ENCODE results near the gene TNFRSF8.

TNFRSF8 gene

DNA sequence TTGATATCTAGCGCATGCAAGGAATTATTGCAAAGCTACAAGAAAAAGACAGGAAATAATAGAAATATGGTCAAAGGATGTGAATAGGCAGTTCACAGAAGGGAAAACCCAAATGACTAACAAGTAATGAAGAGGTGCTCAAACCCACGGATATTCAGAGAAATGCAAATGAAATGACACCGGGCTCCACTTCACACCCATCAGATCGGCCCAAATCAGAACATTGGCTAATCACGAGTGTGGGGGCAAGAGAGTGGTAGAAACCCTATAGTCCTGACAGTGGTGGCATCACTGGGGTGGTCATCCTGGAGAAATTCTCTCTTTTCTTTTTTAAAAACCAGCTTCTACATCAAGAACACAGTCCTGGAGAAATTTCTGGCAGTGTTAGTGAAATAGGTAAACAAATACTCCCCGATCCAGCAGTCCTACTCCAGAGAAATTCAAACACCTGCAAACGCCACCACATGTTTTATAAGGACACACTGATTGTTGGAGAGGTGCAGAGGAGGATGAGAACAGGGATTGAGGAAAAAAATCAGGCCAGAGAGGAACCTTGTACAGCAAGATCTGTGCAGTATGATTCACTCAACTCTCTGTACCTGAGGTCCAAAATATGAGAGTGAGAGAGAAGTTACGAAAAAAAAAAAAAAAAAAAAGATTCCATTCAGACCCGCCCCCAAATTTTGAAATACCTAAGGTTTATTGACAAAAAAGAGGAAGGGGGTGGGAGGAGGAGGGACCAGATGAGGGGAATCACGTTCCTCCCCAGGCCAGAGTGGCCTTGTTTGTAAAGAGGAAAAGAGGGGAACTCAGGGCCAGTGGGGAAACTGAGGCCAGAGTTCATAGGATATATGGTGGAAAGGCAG is 94.5 kb downstream of the TNFRSF8 start:
- no peaks in the 10 kb centered on the region for H3K36me3 ChIP-seq (ENCODE audit: control insufficient read depth in 2 of 2, insufficient read depth in 2 of 2, low read length in 2 of 2)
- no peaks in the 10 kb centered on the region for H3K9me3 ChIP-seq (ENCODE audit: control insufficient read depth in 2 of 2, low read length in 2 of 2)
- H3K27me3 ChIP-seq (ENCODE audit: control insufficient read depth in 2 of 2, insufficient read depth in 2 of 2, low read length in 2 of 2): no peaks in the 10 kb centered on the region
- H3K27ac ChIP-seq (ENCODE audit: low read depth in 2 of 2, low read length in 2 of 2): peak overlapping the region in 1 of 2 donors; percentile 16
- H3K4me3 ChIP-seq (ENCODE audit: low read length in 2 of 2): no peak overlapping the region
- H3K9ac ChIP-seq (ENCODE audit: low read depth in 1 of 2, low read length in 2 of 2): no peak overlapping the region
- peaks cover 27 to 29% of the 10 kb centered on the region in 2 donors for H3K4me1 ChIP-seq (ENCODE audit: control insufficient read depth in 2 of 2, insufficient read depth in 2 of 2, low read length in 2 of 2)

DNA sequence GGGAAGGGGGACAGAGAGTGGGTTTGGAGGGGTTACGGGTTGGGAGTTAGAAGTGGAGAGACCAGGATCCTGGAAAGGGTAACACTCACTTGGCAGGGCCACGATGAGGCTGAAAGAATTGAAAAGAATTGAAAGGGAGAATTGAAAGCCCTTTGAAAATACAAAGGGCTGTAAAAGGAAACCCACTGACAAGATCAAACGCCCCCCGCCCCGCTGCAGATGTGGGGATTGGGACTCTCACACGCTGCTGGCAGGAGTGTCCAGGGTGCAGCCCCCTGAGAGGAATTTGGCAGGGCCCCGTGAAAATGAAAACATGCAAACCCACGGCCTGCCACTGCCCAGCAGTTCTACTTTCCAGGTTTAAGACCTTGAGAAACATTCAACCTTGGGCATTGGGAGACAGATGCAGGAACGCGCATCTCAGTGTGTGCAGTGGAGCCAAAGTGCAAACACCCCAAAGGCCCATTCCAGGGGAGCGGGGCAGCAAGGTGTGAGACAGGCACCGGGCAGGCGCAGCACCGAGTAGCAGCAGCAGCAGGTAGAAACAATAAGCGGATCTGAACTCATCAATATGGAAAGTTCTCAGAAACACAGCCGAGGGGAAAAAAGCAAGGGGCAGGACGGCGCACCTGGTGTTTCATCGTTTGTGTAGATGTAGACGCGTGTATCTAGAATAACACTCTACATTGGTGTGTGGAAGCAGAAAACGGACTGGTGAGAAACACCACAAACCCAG is 95.4 kb downstream of the TNFRSF8 start:
- peaks cover 26 to 27% of the 10 kb centered on the region in 2 donors for H3K4me1 ChIP-seq (ENCODE audit: control insufficient read depth in 2 of 2, insufficient read depth in 2 of 2, low read length in 2 of 2)
- no peaks in the 10 kb centered on the region for H3K27me3 ChIP-seq (ENCODE audit: control insufficient read depth in 2 of 2, insufficient read depth in 2 of 2, low read length in 2 of 2)
- H3K27ac ChIP-seq (ENCODE audit: low read depth in 2 of 2, low read length in 2 of 2): peak overlapping the region in 1 of 2 donors; percentile 16
- H3K4me3 ChIP-seq (ENCODE audit: low read length in 2 of 2): no peak overlapping the region
- H3K9ac ChIP-seq (ENCODE audit: low read depth in 1 of 2, low read length in 2 of 2): no peak overlapping the region
- H3K36me3 ChIP-seq (ENCODE audit: control insufficient read depth in 2 of 2, insufficient read depth in 2 of 2, low read length in 2 of 2): no peaks in the 10 kb centered on the region
- H3K9me3 ChIP-seq (ENCODE audit: control insufficient read depth in 2 of 2, low read length in 2 of 2): no peaks in the 10 kb centered on the region

DNA sequence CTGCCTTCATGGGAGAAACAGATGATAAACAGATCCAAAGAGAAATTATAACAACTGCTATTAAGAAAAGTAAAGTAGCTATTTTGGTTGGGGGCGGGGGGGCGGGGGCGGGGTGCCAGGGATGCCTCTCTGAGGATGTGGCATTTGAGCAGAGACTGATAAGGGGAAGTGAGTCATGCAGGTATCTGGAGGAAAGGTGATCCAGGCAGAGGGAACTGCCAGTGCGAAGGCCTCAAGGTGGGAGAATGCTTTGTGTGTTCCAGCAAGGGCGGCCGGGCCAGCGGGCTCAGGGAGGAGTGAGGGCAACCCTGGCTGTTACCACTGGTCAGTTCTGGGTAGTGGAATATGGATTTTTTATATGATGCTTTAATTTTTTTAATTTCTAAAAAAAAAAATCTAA is 96.7 kb downstream of the TNFRSF8 start:
- no peaks in the 10 kb centered on the region for H3K9me3 ChIP-seq (ENCODE audit: control insufficient read depth in 2 of 2, low read length in 2 of 2)
- H3K4me3 ChIP-seq (ENCODE audit: low read length in 2 of 2): no peak overlapping the region
- H3K27ac ChIP-seq (ENCODE audit: low read depth in 2 of 2, low read length in 2 of 2): no peak overlapping the region
- no peaks in the 10 kb centered on the region for H3K27me3 ChIP-seq (ENCODE audit: control insufficient read depth in 2 of 2, insufficient read depth in 2 of 2, low read length in 2 of 2)
- peaks cover 24 to 25% of the 10 kb centered on the region in 2 donors for H3K4me1 ChIP-seq (ENCODE audit: control insufficient read depth in 2 of 2, insufficient read depth in 2 of 2, low read length in 2 of 2)
- H3K9ac ChIP-seq (ENCODE audit: low read depth in 1 of 2, low read length in 2 of 2): no peak overlapping the region
- H3K36me3 ChIP-seq (ENCODE audit: control insufficient read depth in 2 of 2, insufficient read depth in 2 of 2, low read length in 2 of 2): no peaks in the 10 kb centered on the region

- no peaks in the 10 kb centered on the region for H3K36me3 ChIP-seq (ENCODE audit: control insufficient read depth in 2 of 2, insufficient read depth in 2 of 2, low read length in 2 of 2)
- H3K27ac ChIP-seq (ENCODE audit: low read depth in 2 of 2, low read length in 2 of 2): peak overlapping the region; percentile 59 to 74
- peak overlapping the region; percentile 26 to 33 for H3K9ac ChIP-seq (ENCODE audit: low read depth in 1 of 2, low read length in 2 of 2)
- H3K27me3 ChIP-seq (ENCODE audit: control insufficient read depth in 2 of 2, insufficient read depth in 2 of 2, low read length in 2 of 2): no peaks in the 10 kb centered on the region
- no peaks in the 10 kb centered on the region for H3K9me3 ChIP-seq (ENCODE audit: control insufficient read depth in 2 of 2, low read length in 2 of 2)
- no peak overlapping the region for H3K4me3 ChIP-seq (ENCODE audit: low read length in 2 of 2)
- peaks cover 24 to 25% of the 10 kb centered on the region in 2 donors for H3K4me1 ChIP-seq (ENCODE audit: control insufficient read depth in 2 of 2, insufficient read depth in 2 of 2, low read length in 2 of 2)
Measured at GRCh38 chr1:12161324-12161661, 98.2 kb downstream of the TNFRSF8 start.

GRCh38 chr1:12161662-12162458 is 98.8 kb downstream of the TNFRSF8 start:
- peaks cover 24 to 28% of the 10 kb centered on the region in 2 donors for H3K4me1 ChIP-seq (ENCODE audit: control insufficient read depth in 2 of 2, insufficient read depth in 2 of 2, low read length in 2 of 2)
- no peaks in the 10 kb centered on the region for H3K27me3 ChIP-seq (ENCODE audit: control insufficient read depth in 2 of 2, insufficient read depth in 2 of 2, low read length in 2 of 2)
- peak overlapping the region; percentile 26 to 33 for H3K9ac ChIP-seq (ENCODE audit: low read depth in 1 of 2, low read length in 2 of 2)
- H3K4me3 ChIP-seq (ENCODE audit: low read length in 2 of 2): no peak overlapping the region
- no peaks in the 10 kb centered on the region for H3K9me3 ChIP-seq (ENCODE audit: control insufficient read depth in 2 of 2, low read length in 2 of 2)
- peak overlapping the region; percentile 59 to 74 for H3K27ac ChIP-seq (ENCODE audit: low read depth in 2 of 2, low read length in 2 of 2)
- no peaks in the 10 kb centered on the region for H3K36me3 ChIP-seq (ENCODE audit: control insufficient read depth in 2 of 2, insufficient read depth in 2 of 2, low read length in 2 of 2)

DNA sequence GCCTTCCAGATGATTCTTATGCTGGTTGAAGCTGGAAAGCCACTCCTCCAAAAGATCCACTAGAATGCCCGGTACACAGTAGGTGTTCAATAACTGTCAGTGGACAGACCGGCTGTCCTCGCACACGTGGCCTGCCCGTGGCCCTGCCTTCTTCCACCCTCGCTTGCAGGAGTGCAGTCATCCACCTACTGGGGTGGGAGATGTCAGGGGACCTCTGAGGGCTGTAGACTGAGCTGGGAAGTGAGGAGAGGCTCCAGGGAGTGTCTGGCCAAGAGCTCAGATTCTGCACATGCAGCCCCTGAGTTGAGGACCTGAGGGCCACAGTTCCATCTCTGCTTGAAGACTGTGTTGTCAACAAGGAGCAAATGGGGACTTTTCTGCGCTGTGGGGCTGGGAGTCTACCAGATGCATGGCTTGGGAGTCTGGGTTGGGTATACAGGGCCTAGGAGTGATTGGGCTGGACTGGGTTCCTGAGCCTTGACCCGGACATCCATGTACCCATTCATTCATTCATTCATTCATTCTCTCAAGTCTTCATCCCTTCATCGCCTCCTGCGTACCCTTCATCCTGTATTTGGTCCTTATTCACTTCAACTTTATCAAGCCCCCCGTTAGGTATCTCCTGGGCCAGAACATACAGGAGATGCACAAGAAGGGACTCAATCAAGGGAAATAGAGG is 99.5 kb downstream of the TNFRSF8 start:
- Histone ChIP-seq H3K27ac (ENCODE audit: low read depth in 2 of 2, low read length in 2 of 2) (peak overlapping the region; percentile 59 to 74), H3K4me3 (ENCODE audit: low read length in 2 of 2) (no peak overlapping the region), H3K9ac (ENCODE audit: low read depth in 1 of 2, low read length in 2 of 2) (peak overlapping the region; percentile 15 to 33), H3K27me3 (ENCODE audit: control insufficient read depth in 2 of 2, insufficient read depth in 2 of 2, low read length in 2 of 2) (no peaks in the 10 kb centered on the region), H3K36me3 (ENCODE audit: control insufficient read depth in 2 of 2, insufficient read depth in 2 of 2, low read length in 2 of 2) (no peaks in the 10 kb centered on the region), H3K4me1 (ENCODE audit: control insufficient read depth in 2 of 2, insufficient read depth in 2 of 2, low read length in 2 of 2) (peaks cover 22 to 28% of the 10 kb centered on the region in 2 donors), H3K9me3 (ENCODE audit: control insufficient read depth in 2 of 2, low read length in 2 of 2) (no peaks in the 10 kb centered on the region)

- no peak overlapping the region for H3K4me3 ChIP-seq (ENCODE audit: low read length in 2 of 2)
- peaks cover 20 to 28% of the 10 kb centered on the region in 2 donors for H3K4me1 ChIP-seq (ENCODE audit: control insufficient read depth in 2 of 2, insufficient read depth in 2 of 2, low read length in 2 of 2)
- H3K27ac ChIP-seq (ENCODE audit: low read depth in 2 of 2, low read length in 2 of 2): peak overlapping the region in 1 of 2 donors; percentile 74
- no peaks in the 10 kb centered on the region for H3K36me3 ChIP-seq (ENCODE audit: control insufficient read depth in 2 of 2, insufficient read depth in 2 of 2, low read length in 2 of 2)
- no peaks in the 10 kb centered on the region for H3K9me3 ChIP-seq (ENCODE audit: control insufficient read depth in 2 of 2, low read length in 2 of 2)
- H3K9ac ChIP-seq (ENCODE audit: low read depth in 1 of 2, low read length in 2 of 2): no peak overlapping the region
- no peaks in the 10 kb centered on the region for H3K27me3 ChIP-seq (ENCODE audit: control insufficient read depth in 2 of 2, insufficient read depth in 2 of 2, low read length in 2 of 2)
Measured at GRCh38 chr1:12163210-12163609, 100.1 kb downstream of the TNFRSF8 start.

DNA sequence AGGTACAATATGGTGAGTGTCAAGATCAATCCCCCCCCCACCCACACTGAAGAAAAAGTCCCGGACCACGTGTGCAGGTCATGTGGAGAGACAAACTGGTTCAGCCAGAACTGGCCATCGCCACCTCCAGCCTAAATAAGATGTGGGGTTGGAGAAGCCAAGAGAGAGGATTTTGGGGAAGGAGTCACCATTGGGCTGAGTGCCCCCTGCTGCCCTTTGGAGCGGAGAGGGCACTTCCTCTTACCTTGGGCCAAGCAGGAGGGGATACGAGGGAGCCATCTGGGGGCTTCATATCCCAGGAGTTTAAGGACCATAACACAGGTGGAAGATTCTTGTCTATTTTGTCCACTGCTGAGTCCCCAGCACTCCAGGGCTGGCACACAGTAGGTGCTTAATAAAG is 101.1 kb downstream of the TNFRSF8 start:
- no peaks in the 10 kb centered on the region for H3K36me3 ChIP-seq (ENCODE audit: control insufficient read depth in 2 of 2, insufficient read depth in 2 of 2, low read length in 2 of 2)
- no peak overlapping the region for H3K4me3 ChIP-seq (ENCODE audit: low read length in 2 of 2)
- H3K9ac ChIP-seq (ENCODE audit: low read depth in 1 of 2, low read length in 2 of 2): no peak overlapping the region
- no peaks in the 10 kb centered on the region for H3K9me3 ChIP-seq (ENCODE audit: control insufficient read depth in 2 of 2, low read length in 2 of 2)
- no peaks in the 10 kb centered on the region for H3K27me3 ChIP-seq (ENCODE audit: control insufficient read depth in 2 of 2, insufficient read depth in 2 of 2, low read length in 2 of 2)
- H3K4me1 ChIP-seq (ENCODE audit: control insufficient read depth in 2 of 2, insufficient read depth in 2 of 2, low read length in 2 of 2): peaks cover 22 to 28% of the 10 kb centered on the region in 2 donors
- H3K27ac ChIP-seq (ENCODE audit: low read depth in 2 of 2, low read length in 2 of 2): no peak overlapping the region

GRCh38 chr1:12165342-12165741 is 102.2 kb downstream of the TNFRSF8 start:
- H3K4me3 ChIP-seq (ENCODE audit: low read length in 2 of 2): no peak overlapping the region
- no peak overlapping the region for H3K9ac ChIP-seq (ENCODE audit: low read depth in 1 of 2, low read length in 2 of 2)
- H3K9me3 ChIP-seq (ENCODE audit: control insufficient read depth in 2 of 2, low read length in 2 of 2): no peaks in the 10 kb centered on the region
- peaks cover 28% of the 10 kb centered on the region in 2 donors for H3K4me1 ChIP-seq (ENCODE audit: control insufficient read depth in 2 of 2, insufficient read depth in 2 of 2, low read length in 2 of 2)
- H3K27ac ChIP-seq (ENCODE audit: low read depth in 2 of 2, low read length in 2 of 2): no peak overlapping the region
- H3K36me3 ChIP-seq (ENCODE audit: control insufficient read depth in 2 of 2, insufficient read depth in 2 of 2, low read length in 2 of 2): no peaks in the 10 kb centered on the region
- no peaks in the 10 kb centered on the region for H3K27me3 ChIP-seq (ENCODE audit: control insufficient read depth in 2 of 2, insufficient read depth in 2 of 2, low read length in 2 of 2)

Data from mucosa of rectum (tissue), 2 donors.